Thoracic aorta (tissue), 2 donors: ENCODE results near the gene EFHB. TPM values are rescaled to one million over a fixed set of nuclear protein-coding genes. Genes with fewer than 3 reads are reported as not detected.

Source experiments
- ATAC-seq: fragments of 150-250 bp; one replicate; pipeline ENCODE4 v1.8.0; 2017; ENCODE audit warnings: low read depth; ENCODE audit not compliant: insufficient number of reproducible peaks, low FRiP score
- DNase-seq: peaks from one replicate; pipeline ENCODE4 v3.0.0-alpha.2; 2020; ENCODE audit warnings: low spot score
- H3K27ac ChIP-seq, 2 donors: fragments of 200-600 bp; sonication (generic); 1 replicate in 1 of 2; 2 replicates in 1 of 2; pipeline ENCODE4 v1.5.1; 2016; ENCODE audit warnings: mild to moderate bottlenecking in 2 of 2, moderate library complexity in 2 of 2
- H3K27me3 ChIP-seq: fragments of 200-600 bp; sonication (generic); replicated peaks from 2 replicates; pipeline ENCODE4 v1.6.0; 2016; ENCODE audit warnings: mild to moderate bottlenecking; ENCODE audit not compliant: insufficient read depth
- H3K36me3 ChIP-seq: fragments of 200-600 bp; sonication (generic); one replicate; pipeline ENCODE4 v1.5.1; 2016
- H3K4me1 ChIP-seq, 2 donors: fragments of 200-600 bp; sonication (generic); 1 replicate in 1 of 2; 2 replicates in 1 of 2; pipeline versions ENCODE4 v1.5.1 to v1.6.0; 2016; ENCODE audit warnings: low read depth in 2 of 2, mild to moderate bottlenecking in 1 of 2; ENCODE audit not compliant: control insufficient read depth in 1 of 2
- H3K4me3 ChIP-seq: fragments of 200-600 bp; sonication (generic); 2 replicates; pipeline ENCODE4 v1.5.1; 2016; ENCODE audit warnings: mild to moderate bottlenecking
- H3K9me3 ChIP-seq: fragments of 200-600 bp; sonication (generic); 2 replicates; pipeline ENCODE4 v1.5.1; 2016
- total RNA-seq, 2 donors: library from RNA; depleted of rRNA; stranded (reverse); fragments of >200 nt; gene quantifications; one replicate each; pipeline versions ENCODE4 v1.1.0 to v1.2.3, GENCODE V29; 2016
- TF ChIP-seq, protein P1 (sequence below): fragments of 200-600 bp; sonication (generic); IDR thresholded peaks from one replicate; pipeline ENCODE4 v1.5.1; 2019; ENCODE audit warnings: antibody characterized with exemption

EFHB gene, protein sequence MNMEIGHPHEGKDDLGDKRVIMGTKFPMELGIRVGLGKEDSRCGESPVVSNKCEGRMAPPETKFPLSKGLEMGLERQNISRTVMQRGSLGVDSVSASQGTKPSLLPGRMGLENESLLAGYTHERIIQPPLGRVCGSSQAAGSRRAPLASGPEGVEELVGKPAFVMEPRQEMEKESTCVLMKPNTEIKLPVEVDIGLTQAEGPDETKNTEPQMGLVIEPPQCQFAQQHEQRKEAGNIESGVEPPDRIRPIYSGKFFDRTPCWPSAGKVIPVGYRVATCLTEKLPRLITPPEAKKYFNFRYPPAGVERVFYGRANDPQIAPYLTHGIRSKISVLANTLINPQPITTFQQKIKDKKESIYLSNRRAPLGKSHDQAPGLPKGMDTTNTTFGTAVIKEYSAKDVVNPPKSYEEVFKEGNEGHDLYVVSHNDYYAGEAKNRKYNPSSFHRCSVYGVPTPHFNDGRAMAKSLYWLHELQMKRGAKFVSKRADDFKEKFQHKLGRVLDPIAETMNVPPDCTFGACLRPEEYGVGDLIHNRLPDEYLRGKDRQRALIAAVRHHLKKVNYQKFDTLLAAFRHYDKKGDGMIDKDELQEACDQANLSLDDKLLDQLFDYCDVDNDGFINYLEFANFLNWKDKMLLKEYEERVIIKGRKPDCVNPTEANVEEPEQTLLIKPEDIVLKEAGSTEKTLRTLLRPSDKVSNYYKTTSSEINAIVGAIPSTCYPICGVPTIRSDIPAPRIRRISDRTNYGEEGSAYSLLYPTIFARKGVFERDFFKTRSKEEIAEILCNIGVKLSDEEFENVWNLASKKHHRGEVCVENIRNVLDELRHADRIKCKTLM
- total RNA-seq, result under 1 TPM; 0.41 to 0.42 TPM

DNA sequence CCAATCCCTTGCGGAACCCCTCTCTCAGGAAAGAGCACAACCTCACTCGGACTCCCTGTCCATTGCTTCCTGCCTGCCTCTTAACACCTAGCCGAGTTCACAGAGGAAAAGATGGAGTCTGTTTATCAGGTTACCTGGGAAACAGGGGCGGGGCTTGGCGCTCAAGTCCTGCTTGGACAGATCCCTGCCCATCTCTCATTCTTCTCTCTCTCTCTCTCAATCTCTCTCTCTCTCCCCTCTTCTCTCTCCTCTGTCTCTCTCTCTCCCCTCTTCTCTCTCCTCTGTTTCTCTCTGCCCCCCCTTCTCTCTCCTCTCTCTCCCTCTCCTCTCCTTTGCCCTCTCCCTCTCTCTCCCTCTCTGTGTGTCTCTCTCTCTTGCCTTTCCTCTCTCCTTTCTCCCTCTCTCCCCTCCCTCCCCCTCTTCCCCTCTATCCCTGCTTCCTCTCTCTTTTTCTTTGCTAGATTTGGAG lies at the start of gene EFHB:
Gene EFHB, minus strand, starts transcription at position 120 of the 469 bp plus-strand sequence. CDS start 199 bp downstream, outside the sequence.
- TF ChIP-seq, protein P1, sequence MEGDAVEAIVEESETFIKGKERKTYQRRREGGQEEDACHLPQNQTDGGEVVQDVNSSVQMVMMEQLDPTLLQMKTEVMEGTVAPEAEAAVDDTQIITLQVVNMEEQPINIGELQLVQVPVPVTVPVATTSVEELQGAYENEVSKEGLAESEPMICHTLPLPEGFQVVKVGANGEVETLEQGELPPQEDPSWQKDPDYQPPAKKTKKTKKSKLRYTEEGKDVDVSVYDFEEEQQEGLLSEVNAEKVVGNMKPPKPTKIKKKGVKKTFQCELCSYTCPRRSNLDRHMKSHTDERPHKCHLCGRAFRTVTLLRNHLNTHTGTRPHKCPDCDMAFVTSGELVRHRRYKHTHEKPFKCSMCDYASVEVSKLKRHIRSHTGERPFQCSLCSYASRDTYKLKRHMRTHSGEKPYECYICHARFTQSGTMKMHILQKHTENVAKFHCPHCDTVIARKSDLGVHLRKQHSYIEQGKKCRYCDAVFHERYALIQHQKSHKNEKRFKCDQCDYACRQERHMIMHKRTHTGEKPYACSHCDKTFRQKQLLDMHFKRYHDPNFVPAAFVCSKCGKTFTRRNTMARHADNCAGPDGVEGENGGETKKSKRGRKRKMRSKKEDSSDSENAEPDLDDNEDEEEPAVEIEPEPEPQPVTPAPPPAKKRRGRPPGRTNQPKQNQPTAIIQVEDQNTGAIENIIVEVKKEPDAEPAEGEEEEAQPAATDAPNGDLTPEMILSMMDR, result no peak
- Histone ChIP-seq H3K4me1 (no peaks in the 10 kb centered on the region), H3K9me3 (no peaks in the 10 kb centered on the region), H3K27ac (no peak within 1 kb of the TSS), H3K36me3 (no peaks in the 10 kb centered on the region), H3K27me3 (no peaks in the 10 kb centered on the region), H3K4me3 (no peak within 1 kb of the TSS)
- ATAC-seq, result no peak
- DNase-seq, result no peak

- TF ChIP-seq, protein P1, result no peak
- no peak for ATAC-seq
- Histone ChIP-seq H3K27ac (no peak overlapping the region), H3K27me3 (no peaks in the 10 kb centered on the region), H3K36me3 (peaks cover 15% of the 10 kb centered on the region), H3K4me1 (peaks cover 9 to 23% of the 10 kb centered on the region in 2 donors), H3K4me3 (no peak overlapping the region), H3K9me3 (no peaks in the 10 kb centered on the region)
- DNase-seq, result no peak
Measured at GRCh38 chr3:19972054-19972453, 38.0 kb upstream of the EFHB start.

DNA sequence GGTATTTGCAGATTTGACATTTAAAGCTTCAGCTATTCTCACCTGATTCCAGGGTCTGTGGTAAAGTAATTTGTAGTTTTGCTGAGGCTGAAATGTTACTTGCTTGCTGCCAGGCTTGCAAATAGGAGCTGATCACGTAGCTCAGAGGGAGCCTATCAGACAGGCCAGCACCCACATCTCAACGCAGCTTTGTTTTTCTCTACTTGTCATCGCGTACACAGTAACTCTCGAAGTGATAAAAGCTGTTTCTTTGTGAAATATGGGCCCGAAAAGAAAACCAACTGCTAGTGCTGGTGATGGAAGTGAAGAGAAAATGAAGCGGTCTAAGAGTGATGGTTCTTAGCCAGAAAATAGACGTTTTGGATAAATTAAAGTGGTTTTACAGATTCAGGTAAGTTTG lies 36.3 kb upstream of the EFHB start:
- H3K27ac ChIP-seq, result no peak overlapping the region
- peaks cover 12 to 32% of the 10 kb centered on the region in 2 donors for H3K4me1 ChIP-seq
- no peaks in the 10 kb centered on the region for H3K27me3 ChIP-seq
- peaks cover 4% of the 10 kb centered on the region for H3K36me3 ChIP-seq
- TF ChIP-seq, protein P1, result no peak
- no peak overlapping the region for H3K4me3 ChIP-seq
- ATAC-seq (no peak), DNase-seq (no peak)
- no peaks in the 10 kb centered on the region for H3K9me3 ChIP-seq

DNA sequence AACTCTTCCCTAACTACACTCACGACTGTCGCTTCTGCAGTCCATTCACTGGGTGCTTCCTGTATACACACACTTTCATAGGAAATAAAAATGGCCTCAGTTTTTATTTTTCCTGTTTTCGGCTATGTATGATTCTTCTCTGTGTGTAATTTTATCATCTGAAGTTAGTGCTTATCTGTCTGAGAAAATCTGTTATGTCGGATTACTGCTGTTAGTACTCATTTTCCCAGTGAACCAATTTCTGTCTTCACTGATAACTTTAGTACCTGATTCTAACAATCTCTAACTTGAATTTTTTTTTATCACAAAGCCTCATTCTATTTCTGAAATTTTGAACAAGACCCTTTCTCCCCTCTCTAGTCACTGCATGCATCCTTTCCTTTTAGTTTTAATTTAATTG lies 33.8 kb upstream of the EFHB start:
- Histone ChIP-seq H3K27ac (no peak overlapping the region), H3K27me3 (no peaks in the 10 kb centered on the region), H3K4me1 (peaks cover 16 to 37% of the 10 kb centered on the region in 2 donors), H3K4me3 (no peak overlapping the region), H3K9me3 (no peaks in the 10 kb centered on the region), H3K36me3 (no peaks in the 10 kb centered on the region)
- DNase-seq, result no peak
- TF ChIP-seq, protein P1, result no peak
- no peak for ATAC-seq

- no peaks in the 10 kb centered on the region for H3K27me3 ChIP-seq
- ATAC-seq (no peak), DNase-seq (no peak)
- TF ChIP-seq, protein P1, result no peak
- H3K4me1 ChIP-seq, result peaks cover 11 to 42% of the 10 kb centered on the region in 2 donors
- no peaks in the 10 kb centered on the region for H3K36me3 ChIP-seq
- H3K4me3 ChIP-seq, result no peak overlapping the region
- H3K9me3 ChIP-seq, result no peaks in the 10 kb centered on the region
- no peak overlapping the region for H3K27ac ChIP-seq
Measured at GRCh38 chr3:19967208-19967607, 33.2 kb upstream of the EFHB start.
